MM.1S (cell line): ENCODE measurements around the gene C20orf173.

Experiments
- DNase-seq: peaks from one replicate; pipeline ENCODE4 v3.0.0-alpha.2; 2015
- H2AFZ ChIP-seq: fragments of 300-600 bp; sonication (generic); 2 replicates; pipeline ENCODE4 v1.6.0; 2016; ENCODE audit warnings: antibody characterized with exemption, low read length
- H3F3A ChIP-seq: fragments of 300-600 bp; sonication (generic); 2 replicates; pipeline ENCODE4 v1.6.1; 2016; ENCODE audit warnings: mild to moderate bottlenecking, antibody characterized with exemption, low read length, moderate library complexity, mixed read lengths; ENCODE audit not compliant: insufficient read depth
- H3K27ac ChIP-seq: fragments of 300-600 bp; sonication (generic); 2 replicates; pipeline ENCODE4 v1.5.1; 2016; ENCODE audit warnings: mild to moderate bottlenecking, low read length
- H3K27me3 ChIP-seq: fragments of 300-600 bp; sonication (generic); replicated peaks from 2 replicates; pipeline ENCODE4 v1.6.0; 2016; ENCODE audit warnings: low read length; ENCODE audit not compliant: insufficient read depth
- H3K36me3 ChIP-seq: fragments of 300-600 bp; sonication (generic); replicated peaks from 2 replicates; pipeline ENCODE4 v1.6.1; 2016; ENCODE audit warnings: mild to moderate bottlenecking, low read length, mixed read lengths; ENCODE audit not compliant: insufficient read depth
- H3K4me1 ChIP-seq: fragments of 300-600 bp; sonication (generic); 2 replicates; pipeline ENCODE4 v1.6.1; 2016; ENCODE audit warnings: low read length, mixed read lengths
- H3K4me2 ChIP-seq: fragments of 300-600 bp; sonication (generic); 2 replicates; pipeline ENCODE4 v1.6.0; 2016; ENCODE audit warnings: low read depth, low read length
- H3K4me3 ChIP-seq: fragments of 300-600 bp; sonication (generic); 2 replicates; pipeline ENCODE4 v1.5.1; 2016; ENCODE audit warnings: low read length, mixed read lengths
- H3K79me2 ChIP-seq: fragments of 300-600 bp; sonication (generic); 2 replicates; pipeline ENCODE4 v1.6.1; 2016; ENCODE audit warnings: mixed run types, low read length, mixed read lengths
- H3K9ac ChIP-seq: fragments of 300-600 bp; sonication (generic); 2 replicates; pipeline ENCODE4 v1.6.1; 2016; ENCODE audit warnings: low read length, mixed read lengths
- H3K9me2 ChIP-seq: fragments of 300-600 bp; sonication (generic); replicated peaks from 2 replicates; pipeline ENCODE4 v1.6.1; 2016; ENCODE audit warnings: mild to moderate bottlenecking, low read length, mixed read lengths; ENCODE audit not compliant: insufficient read depth
- H3K9me3 ChIP-seq: fragments of 300-600 bp; sonication (generic); replicated peaks from 2 replicates; pipeline ENCODE4 v1.6.1; 2016; ENCODE audit warnings: mild to moderate bottlenecking, low read length, mixed read lengths; ENCODE audit not compliant: insufficient read depth
- H4K20me1 ChIP-seq: fragments of 300-600 bp; sonication (generic); 2 replicates; pipeline ENCODE4 v1.6.1; 2016; ENCODE audit warnings: mild to moderate bottlenecking, low read length, moderate library complexity, mixed read lengths; ENCODE audit not compliant: insufficient read depth
- EZH2 ChIP-seq: fragments of 300-600 bp; sonication (generic); optimal IDR thresholded peaks from 2 replicates; pipeline ENCODE3; 2017; ENCODE audit warnings: low read depth, mild to moderate bottlenecking, antibody characterized with exemption, low read length, mixed read lengths
- EZH2phosphoT487 ChIP-seq: fragments of 300-600 bp; sonication (generic); IDR thresholded peaks from 2 replicates; pipeline ENCODE4 v1.6.1; 2018; ENCODE audit warnings: antibody characterized with exemption, low read length
- TF ChIP-seq, protein P1 (sequence below): fragments of 300-600 bp; sonication (generic); IDR thresholded peaks from 2 replicates; pipeline ENCODE4 v1.5.1; 2016; ENCODE audit warnings: antibody characterized with exemption, low read length, mixed read lengths

C20orf173 gene

DNA sequence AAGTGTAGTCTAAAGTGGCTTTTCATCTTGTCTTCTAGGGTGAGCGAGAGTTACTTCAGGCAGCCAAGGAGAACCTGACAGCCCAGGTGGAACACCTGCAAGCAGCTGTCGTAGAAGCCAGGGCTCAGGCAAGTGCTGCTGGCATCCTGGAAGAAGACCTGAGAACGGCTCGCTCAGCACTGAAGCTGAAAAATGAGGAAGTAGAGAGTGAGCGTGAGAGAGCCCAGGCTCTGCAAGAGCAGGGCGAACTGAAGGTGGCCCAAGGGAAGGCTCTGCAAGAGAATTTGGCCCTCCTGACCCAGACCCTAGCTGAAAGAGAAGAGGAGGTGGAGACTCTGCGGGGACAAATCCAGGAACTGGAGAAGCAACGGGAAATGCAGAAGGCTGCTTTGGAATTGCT lies 27.1 kb downstream of the C20orf173 start:
- Histone ChIP-seq H4K20me1 (no peaks in the 10 kb centered on the region), H2AFZ (no peak overlapping the region), H3K36me3 (no peaks in the 10 kb centered on the region), H3K9ac (no peak overlapping the region), H3F3A (peaks cover 15% of the 10 kb centered on the region; the same call in 1 of the 2 replicates), H3K9me2 (no peaks in the 10 kb centered on the region), H3K9me3 (no peaks in the 10 kb centered on the region), H3K4me3 (no peak overlapping the region), H3K27me3 (no peaks in the 10 kb centered on the region), H3K4me1 (peaks cover 17% of the 10 kb centered on the region), H3K27ac (peak overlapping the region; percentile 51; the same call in 1 of the 2 replicates), H3K79me2 (no peaks in the 10 kb centered on the region), H3K4me2 (no peak overlapping the region)
- DNase-seq, result peak; percentile 70
- TF ChIP-seq, protein P1, sequence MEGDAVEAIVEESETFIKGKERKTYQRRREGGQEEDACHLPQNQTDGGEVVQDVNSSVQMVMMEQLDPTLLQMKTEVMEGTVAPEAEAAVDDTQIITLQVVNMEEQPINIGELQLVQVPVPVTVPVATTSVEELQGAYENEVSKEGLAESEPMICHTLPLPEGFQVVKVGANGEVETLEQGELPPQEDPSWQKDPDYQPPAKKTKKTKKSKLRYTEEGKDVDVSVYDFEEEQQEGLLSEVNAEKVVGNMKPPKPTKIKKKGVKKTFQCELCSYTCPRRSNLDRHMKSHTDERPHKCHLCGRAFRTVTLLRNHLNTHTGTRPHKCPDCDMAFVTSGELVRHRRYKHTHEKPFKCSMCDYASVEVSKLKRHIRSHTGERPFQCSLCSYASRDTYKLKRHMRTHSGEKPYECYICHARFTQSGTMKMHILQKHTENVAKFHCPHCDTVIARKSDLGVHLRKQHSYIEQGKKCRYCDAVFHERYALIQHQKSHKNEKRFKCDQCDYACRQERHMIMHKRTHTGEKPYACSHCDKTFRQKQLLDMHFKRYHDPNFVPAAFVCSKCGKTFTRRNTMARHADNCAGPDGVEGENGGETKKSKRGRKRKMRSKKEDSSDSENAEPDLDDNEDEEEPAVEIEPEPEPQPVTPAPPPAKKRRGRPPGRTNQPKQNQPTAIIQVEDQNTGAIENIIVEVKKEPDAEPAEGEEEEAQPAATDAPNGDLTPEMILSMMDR, result no peak
- TF ChIP-seq EZH2phosphoT487 (no peak), EZH2 (no peak)

DNA sequence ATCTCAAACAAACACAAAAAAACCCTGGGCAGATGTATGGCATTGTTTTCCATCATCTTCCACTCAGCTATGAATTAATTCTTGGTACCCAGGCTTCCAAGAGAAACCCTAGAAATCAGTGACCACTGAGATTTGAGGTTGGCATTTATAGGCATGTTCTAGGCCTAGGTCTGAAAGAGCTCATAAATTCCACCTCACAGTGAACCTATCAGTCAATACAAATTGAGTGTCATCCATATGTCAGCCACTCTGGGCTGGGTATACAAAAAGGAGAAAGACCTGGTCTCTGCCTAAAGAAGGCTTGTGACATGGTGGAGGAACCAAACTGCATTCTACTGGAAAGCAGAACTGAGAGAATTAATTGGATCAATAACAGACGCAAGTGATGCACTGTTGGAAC lies 30.2 kb downstream of the C20orf173 start:
- H3F3A ChIP-seq, result peaks cover 15% of the 10 kb centered on the region; the same call in 1 of the 2 replicates
- DNase-seq, result no peak
- no peak overlapping the region for H3K4me2 ChIP-seq
- H3K4me3 ChIP-seq, result no peak overlapping the region
- no peaks in the 10 kb centered on the region for H3K27me3 ChIP-seq
- H2AFZ ChIP-seq, result no peak overlapping the region
- H3K9ac ChIP-seq, result no peak overlapping the region
- no peak for TF ChIP-seq EZH2
- no peak for TF ChIP-seq EZH2phosphoT487
- TF ChIP-seq, protein P1, result no peak
- H3K36me3 ChIP-seq, result no peaks in the 10 kb centered on the region; the same call in 1 of the 2 replicates
- no peak overlapping the region for H3K27ac ChIP-seq
- peaks cover 17% of the 10 kb centered on the region for H3K4me1 ChIP-seq
- no peaks in the 10 kb centered on the region for H3K9me2 ChIP-seq
- H3K9me3 ChIP-seq, result no peaks in the 10 kb centered on the region
- H3K79me2 ChIP-seq, result no peaks in the 10 kb centered on the region
- no peaks in the 10 kb centered on the region for H4K20me1 ChIP-seq

DNA sequence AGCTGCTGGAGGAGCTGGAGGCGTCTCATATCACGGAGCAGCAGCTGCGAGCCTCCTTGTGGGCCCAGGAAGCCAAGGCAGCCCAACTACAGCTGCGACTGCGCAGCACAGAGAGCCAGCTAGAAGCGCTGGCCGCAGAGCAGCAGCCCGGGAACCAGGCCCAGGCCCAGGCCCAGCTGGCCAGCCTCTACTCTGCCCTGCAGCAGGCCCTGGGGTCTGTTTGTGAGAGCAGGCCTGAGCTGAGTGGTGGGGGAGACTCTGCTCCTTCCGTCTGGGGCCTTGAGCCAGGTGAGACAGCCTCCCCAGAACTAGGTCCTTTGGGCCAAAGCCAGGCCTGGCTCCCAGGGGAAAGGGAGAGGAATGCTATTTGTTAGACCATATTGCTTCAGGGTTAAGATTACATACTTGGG lies 31.7 kb downstream of the C20orf173 start:
- H2AFZ ChIP-seq, result no peak overlapping the region
- peaks cover 12% of the 10 kb centered on the region for H3K4me1 ChIP-seq
- no peaks in the 10 kb centered on the region for H3K9me2 ChIP-seq
- H3K79me2 ChIP-seq, result no peaks in the 10 kb centered on the region
- H3K4me2 ChIP-seq, result no peak overlapping the region
- H3K9ac ChIP-seq, result no peak overlapping the region
- TF ChIP-seq EZH2 (no peak), EZH2phosphoT487 (no peak)
- TF ChIP-seq, protein P1, result no peak
- DNase-seq, result no peak
- H3K36me3 ChIP-seq, result no peaks in the 10 kb centered on the region; the same call in 1 of the 2 replicates
- H4K20me1 ChIP-seq, result no peaks in the 10 kb centered on the region
- no peaks in the 10 kb centered on the region for H3K9me3 ChIP-seq
- no peaks in the 10 kb centered on the region for H3K27me3 ChIP-seq
- H3K4me3 ChIP-seq, result no peak overlapping the region
- H3F3A ChIP-seq, result peaks cover 13% of the 10 kb centered on the region; the same call in 1 of the 2 replicates
- no peak overlapping the region for H3K27ac ChIP-seq
